Activated naive CD8-positive, alpha-beta T cell treated with anti-CD3 and anti-CD28 coated beads, Interleukin-2, amount 50 U/mL, for 16 hours (primary cell): ENCODE data around the gene NCOA5.
A peak's percentile ranks its signal among the peaks of the same experiment; 100 is the strongest.
"Not testable (repeated sequence)": the region's sequence is repeated elsewhere in the genome, so short reads cannot be mapped to it uniquely, and the experiment has no call there.

ENCODE experiments used
- DNase-seq: peaks from one replicate; pipeline ENCODE4 v3.0.0-alpha.2; 2020; ENCODE audit warnings: low read depth, low spot score

NCOA5 gene

DNA sequence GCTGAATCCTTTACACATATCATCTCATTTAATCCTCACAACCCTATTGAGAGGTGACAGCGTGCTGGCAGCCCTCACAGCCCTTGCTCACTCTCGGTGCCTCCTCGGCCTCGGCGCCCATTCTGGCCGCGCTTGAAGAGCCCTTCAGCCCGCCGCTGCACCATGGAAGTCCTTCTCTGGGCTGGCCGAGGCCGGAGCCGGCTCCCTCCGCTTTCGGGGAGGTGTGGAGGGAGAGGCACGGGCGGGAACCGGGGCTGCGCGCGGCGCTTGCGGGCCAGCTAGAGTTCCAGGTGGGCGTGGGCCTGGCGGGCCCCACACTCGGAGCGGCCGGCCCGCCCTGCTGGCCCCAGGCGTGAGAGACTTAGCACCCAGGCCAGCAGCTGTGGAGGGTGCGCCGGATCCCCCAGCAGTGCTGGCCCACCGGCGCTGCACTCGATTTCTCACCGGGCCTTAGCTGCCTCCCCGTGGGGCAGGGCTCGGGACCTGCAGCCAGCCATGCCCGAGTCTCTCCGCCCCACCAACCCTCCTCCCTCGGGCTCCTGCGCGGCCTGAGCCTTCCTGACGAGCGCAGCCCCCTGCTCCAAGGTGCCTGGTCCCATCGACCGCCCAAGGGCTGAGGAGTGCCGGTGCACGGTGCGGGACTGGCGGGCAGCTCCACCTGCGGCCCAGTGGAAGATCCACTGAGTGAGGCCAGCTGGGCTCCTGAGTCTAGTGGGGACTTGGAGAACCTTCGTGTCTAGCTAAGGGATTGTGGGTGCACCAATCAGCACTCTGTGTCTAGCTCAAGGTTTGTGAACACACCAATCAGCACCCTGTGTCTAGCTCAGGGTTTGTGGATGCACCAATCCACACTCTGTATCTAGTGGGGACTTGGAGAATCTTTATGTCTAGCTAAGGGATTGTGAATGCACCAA, 2.1 kb upstream of the NCOA5 start:
- DNase-seq, result not testable (repeated sequence)

- DNase-seq, result peak; percentile 16
These were observed 670 bp downstream of the NCOA5 start for GRCh38 chr20:46089167-46089416.

- no peak for DNase-seq
These were observed 1.2 kb downstream of the NCOA5 start for GRCh38 chr20:46088409-46089166.

GRCh38 chr20:46087161-46087560, 2.6 kb downstream of the NCOA5 start:
- no peak for DNase-seq

- no peak for DNase-seq
These were observed 4.4 kb downstream of the NCOA5 start for GRCh38 chr20:46085179-46085851.

DNA sequence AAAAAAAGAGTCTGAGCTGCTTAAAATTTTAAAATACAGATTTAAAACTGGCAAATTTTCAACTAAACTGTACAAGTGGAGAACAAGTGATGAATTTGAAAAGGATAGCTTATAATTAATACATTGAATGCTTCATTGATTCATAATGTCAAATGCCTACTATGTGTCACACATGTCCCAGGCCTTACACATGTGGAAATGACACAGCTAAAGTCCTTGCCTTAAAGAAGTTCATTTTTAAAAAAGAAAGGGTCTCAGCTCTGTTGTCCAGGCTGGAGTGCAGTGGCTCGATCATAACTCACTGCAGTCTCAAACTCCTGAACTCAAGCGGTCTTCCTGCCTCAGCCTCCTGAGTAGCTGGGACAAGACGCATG, 5.0 kb downstream of the NCOA5 start:
- DNase-seq, result no peak

GRCh38 chr20:46083531-46084061, 6.2 kb downstream of the NCOA5 start:
- no peak for DNase-seq

GRCh38 chr20:46083101-46083500, 6.7 kb downstream of the NCOA5 start:
- DNase-seq, result no peak

DNA sequence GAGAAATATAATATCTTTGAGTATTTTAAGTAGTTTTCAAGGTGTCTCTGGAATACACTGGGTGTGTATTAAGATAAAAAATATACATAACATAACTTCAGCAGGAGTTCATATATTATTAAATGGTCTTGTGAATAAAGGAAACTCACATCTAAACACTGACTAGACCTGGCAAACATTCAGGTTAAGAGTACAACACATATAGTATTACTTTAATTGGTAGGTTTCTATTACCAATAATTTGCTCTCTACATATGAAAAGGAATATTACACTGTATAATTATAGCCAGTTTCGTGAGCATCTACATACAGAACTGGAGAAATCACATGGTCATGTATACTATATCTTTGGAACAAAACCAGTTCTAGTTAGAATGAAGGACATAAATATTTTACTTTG, 8.7 kb downstream of the NCOA5 start:
- DNase-seq, result no peak

DNA sequence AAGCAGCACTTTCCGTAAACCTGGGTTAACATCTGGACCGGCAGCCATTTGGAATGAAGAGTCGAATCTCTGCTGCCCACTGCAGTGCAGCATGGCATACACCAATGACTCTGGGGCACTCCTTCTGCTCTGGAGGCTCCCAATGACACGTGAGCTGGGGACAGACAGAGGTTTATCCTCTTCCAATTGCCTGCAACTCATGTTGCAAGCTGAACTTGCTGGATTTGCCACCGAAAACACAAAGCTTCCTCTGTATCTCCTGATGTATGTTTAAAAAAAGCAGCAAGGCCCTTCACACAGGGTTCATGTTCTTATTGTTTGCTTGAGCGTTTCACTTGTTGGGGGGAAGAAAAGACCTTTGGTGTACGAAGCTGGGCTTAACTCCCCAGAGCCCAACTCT, 10.8 kb downstream of the NCOA5 start:
- no peak for DNase-seq

DNA sequence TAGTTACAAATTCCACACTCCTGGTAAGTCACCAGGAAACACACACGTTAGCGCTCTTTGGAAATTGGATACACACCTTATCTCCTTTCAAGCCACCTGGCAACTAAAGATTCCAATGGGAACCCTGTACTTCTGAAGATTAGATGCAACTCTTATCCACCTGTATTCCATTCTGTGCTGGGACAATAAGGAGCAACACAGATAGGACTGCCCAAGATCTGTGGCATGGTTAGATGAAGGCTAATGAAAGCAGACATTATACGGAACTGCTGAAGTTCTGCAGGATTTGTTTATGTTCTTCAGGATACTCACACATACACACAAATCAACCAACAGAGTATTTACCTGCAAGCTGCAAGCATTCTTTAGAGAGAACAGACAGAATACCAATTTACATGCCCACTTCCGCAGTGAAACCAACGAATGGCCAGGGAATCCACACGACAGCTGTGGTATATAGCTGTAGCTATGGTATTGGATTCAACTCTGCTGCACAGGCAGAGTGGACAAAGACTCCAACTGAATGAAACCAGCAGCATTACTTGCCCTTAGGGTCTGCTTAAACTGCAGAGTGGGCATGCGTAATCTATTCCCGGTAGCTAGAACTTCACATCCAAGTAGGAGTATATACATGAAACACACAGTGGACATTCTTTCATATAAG, 12.0 kb downstream of the NCOA5 start:
- DNase-seq, result no peak

- DNase-seq, result no peak
These were observed 13.0 kb downstream of the NCOA5 start for GRCh38 chr20:46076806-46077205.

- DNase-seq, result no peak
These were observed 15.8 kb downstream of the NCOA5 start for GRCh38 chr20:46074006-46074405.

DNA sequence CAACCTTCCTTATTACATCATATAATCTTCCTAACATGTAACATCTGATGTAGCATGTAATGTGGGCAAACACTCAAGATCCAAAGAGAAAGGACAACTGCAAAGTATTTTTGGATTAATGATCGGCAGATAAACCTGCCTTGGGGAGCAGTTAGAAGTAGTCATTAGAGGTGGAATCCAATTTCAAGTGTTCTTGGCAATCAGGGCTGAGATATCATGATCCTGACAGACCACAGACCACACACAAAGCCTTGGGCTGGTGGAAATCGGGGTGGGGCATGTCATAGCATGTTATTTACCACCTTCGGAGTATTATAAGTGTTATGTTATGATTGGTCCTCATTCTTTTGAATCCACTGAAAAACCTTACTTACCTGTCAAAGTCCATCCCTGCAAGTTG, 16.3 kb downstream of the NCOA5 start:
- no peak for DNase-seq

DNA sequence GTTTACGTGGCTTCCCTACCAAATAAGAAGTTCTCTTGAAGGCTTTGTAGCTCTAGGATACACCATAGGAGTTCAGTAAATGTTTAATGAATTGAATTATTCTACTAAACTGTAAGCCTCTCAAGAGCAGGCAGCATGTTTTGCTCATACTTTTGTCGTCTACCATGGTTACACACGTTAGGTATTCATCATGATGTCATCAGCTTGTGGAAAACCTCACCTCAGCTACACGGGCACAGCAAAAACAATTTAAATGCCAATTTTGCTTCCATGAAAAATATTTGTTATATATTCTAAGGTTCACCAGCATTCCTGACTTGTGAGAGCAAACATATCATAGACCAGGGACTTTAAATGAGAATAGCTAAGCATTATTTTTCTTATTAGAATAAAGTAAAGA, 16.7 kb downstream of the NCOA5 start:
- no peak for DNase-seq

DNA sequence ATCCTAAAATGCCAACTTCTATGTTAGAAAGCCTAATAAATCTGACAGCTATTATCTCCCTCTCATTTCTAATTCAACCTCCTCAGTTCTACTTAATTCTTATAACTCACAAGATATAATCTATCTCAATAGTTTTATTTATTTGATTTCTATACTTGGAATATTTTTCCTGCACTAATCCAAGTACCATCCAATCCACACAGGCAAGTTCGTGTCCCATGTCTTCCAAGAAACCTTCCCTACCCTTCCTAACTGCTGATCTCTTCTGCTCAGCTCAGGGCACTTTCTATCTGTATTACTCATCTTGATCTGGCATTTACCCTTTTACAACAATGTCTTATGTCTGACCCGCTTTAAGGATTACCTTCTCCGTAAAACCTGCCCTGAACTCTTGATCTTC, 18.2 kb downstream of the NCOA5 start:
- DNase-seq, result no peak

GRCh38 chr20:46070215-46070900, 19.4 kb downstream of the NCOA5 start:
- DNase-seq, result no peak

DNA sequence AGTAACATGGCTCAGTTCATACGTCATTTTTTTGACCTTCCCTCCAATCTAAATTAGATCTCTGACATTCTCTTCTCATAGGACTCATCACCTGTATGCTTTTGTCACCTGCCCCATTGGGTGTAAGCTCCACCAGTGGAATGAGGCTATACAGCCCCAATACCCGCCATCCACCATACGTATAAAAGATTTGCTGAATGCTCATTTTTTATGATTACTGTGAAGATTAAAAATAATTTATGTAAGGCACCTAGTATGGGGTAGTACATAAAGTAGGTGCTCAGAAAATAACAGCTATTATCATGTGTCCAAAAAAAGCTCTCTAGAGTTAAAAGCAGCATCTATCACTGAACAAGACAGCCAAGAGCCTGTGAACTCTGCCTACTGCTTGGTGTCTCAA, 24.1 kb downstream of the NCOA5 start:
- DNase-seq, result no peak

DNA sequence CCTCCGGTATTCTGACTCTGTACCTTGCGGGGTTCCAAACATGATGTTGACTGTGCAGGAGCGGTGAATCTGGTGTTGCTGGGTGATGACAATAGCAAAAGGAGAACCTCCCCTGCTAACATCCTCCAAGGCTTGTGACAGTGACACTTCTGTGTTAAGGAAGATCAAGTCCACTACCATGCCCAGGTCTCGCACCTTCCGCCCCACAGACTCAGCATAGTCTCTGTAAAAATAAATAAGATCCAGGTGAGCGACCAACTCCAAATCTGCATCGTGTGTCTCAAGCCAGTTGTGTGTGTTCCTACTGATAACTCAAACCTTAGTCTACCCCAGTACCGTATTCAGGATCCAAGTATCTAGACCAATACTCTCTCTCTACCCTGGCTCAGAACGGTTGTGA, 24.8 kb downstream of the NCOA5 start:
- no peak for DNase-seq

- DNase-seq, result no peak
These were observed 26.1 kb downstream of the NCOA5 start for GRCh38 chr20:46063652-46064054.

DNA sequence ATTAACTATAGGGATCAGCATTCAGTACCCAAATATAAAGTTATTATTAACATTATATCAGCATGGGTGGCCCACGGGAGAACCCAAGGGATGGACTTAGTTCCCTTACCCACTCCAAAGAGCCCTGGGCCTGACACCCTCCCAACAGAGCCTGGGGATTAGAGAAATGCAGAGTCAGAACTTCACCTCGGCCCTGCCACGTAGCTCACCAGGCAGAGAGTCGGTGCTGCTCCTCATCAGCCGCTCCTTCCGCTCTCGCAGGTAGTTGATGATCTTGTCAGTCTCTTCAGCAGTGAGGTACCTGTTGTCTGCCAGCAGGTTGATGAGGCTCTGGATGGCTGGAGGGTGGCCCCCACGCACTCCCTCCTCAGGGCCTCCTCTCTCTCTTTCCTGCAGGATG, 26.6 kb downstream of the NCOA5 start:
- no peak for DNase-seq
